ENCODE data around the gene POFUT1. TPM values are rescaled to one million over a fixed set of nuclear protein-coding genes. Genes with fewer than 3 reads are reported as not detected.

The POFUT1 gene
- total RNA-seq, 4 donors from 2014 or later = 15.7 to 29.6 (median 18.1) TPM

- TF ChIP-seq POLR2A (IDR thresholded peaks at IDR 0.05) = no peak
- TF ChIP-seq, protein P1, sequence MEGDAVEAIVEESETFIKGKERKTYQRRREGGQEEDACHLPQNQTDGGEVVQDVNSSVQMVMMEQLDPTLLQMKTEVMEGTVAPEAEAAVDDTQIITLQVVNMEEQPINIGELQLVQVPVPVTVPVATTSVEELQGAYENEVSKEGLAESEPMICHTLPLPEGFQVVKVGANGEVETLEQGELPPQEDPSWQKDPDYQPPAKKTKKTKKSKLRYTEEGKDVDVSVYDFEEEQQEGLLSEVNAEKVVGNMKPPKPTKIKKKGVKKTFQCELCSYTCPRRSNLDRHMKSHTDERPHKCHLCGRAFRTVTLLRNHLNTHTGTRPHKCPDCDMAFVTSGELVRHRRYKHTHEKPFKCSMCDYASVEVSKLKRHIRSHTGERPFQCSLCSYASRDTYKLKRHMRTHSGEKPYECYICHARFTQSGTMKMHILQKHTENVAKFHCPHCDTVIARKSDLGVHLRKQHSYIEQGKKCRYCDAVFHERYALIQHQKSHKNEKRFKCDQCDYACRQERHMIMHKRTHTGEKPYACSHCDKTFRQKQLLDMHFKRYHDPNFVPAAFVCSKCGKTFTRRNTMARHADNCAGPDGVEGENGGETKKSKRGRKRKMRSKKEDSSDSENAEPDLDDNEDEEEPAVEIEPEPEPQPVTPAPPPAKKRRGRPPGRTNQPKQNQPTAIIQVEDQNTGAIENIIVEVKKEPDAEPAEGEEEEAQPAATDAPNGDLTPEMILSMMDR (IDR thresholded peaks at IDR 0.05) = no peak
- Histone ChIP-seq H3K36me3 (peaks cover 12 to 88% (median 35%) of the 10 kb centered on the region in 3 donors), H3K9me3 (no peaks in the 10 kb centered on the region), H3K4me1 (peaks cover 0 to 17% (median 0%) of the 10 kb centered on the region in 3 donors), H3K4me3 (no peak overlapping the region), H3K27ac (no peak overlapping the region), H3K27me3 (no peaks in the 10 kb centered on the region)
- 78 to 82% methylated on average over 17 to 18 of the region's 22 CpGs for WGBS, 2 donors
- no peak for DNase-seq
- intact Hi-C loops (cut with DNase I) = no loop called here
Measured at GRCh38 chr20:32227744-32228688, 20.3 kb downstream of the POFUT1 start.

DNA sequence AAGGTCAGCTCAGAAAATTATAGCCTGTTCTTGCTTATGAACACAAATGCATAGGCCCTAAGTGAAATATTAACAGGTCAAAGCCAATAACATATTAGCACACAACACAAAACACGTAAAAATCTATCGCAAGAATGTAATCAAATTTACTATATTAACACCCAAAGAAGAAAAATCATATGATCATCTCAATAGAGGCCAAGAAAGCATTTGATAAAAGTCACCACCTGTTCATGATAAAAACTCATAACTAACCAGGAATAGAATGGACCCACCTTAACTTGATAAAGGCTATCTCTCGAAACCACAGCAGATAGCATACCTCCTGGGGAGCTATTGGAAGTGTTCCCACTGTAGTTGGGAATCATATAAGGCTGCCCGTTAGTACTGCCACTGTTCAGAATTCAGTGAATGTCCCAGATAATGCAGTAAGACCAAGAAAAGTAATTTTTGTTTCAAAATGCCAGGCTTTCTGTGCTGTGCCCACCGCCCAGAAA, 21.6 kb downstream of the POFUT1 start:
- TF ChIP-seq, protein P1 (IDR thresholded peaks at IDR 0.05) = no peak
- TF ChIP-seq POLR2A (IDR thresholded peaks at IDR 0.05) = no peak
- H3K9me3 ChIP-seq = no peaks in the 10 kb centered on the region
- DNase-seq = no peak
- intact Hi-C loops (cut with DNase I) = no loop called here
- H3K27me3 ChIP-seq = no peaks in the 10 kb centered on the region
- peaks cover 0 to 17% (median 0%) of the 10 kb centered on the region in 3 donors for H3K4me1 ChIP-seq
- no peak overlapping the region for H3K4me3 ChIP-seq
- no peak overlapping the region for H3K27ac ChIP-seq
- peaks cover 15 to 88% (median 36%) of the 10 kb centered on the region in 3 donors for H3K36me3 ChIP-seq
- 97% methylated on average over 5 of the region's 5 CpGs for WGBS, 2 donors

DNA sequence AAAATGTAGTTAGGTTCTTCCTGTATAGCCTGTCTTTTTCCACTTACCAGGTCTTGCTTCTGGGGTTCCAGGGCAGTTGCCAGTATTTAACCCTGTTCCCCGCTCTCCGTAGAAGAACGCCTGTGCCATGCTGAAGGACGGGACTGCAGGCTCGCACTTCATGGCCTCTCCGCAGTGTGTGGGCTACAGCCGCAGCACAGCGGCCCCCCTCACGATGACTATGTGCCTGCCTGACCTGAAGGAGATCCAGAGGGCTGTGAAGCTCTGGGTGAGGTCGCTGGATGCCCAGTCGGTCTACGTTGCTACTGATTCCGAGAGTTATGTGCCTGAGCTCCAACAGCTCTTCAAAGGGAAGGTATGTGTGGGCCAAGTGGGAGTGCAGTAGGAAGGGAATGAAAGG, 23.0 kb downstream of the POFUT1 start:
- no peaks in the 10 kb centered on the region for H3K9me3 ChIP-seq
- no peak overlapping the region for H3K4me3 ChIP-seq
- H3K27ac ChIP-seq = no peak overlapping the region
- WGBS, 2 donors = 92% methylated on average over 10 of the region's 13 CpGs; no CpG with 5 or more reads in 1 of the 2 donors
- peaks cover 4 to 23% (median 4%) of the 10 kb centered on the region in 3 donors for H3K4me1 ChIP-seq
- H3K27me3 ChIP-seq = no peaks in the 10 kb centered on the region
- TF ChIP-seq POLR2A (IDR thresholded peaks at IDR 0.05) = no peak
- TF ChIP-seq, protein P1 (IDR thresholded peaks at IDR 0.05) = no peak
- intact Hi-C loops (cut with DNase I) = no loop called here
- H3K36me3 ChIP-seq = peaks cover 15 to 93% (median 36%) of the 10 kb centered on the region in 3 donors
- DNase-seq = no peak

DNA sequence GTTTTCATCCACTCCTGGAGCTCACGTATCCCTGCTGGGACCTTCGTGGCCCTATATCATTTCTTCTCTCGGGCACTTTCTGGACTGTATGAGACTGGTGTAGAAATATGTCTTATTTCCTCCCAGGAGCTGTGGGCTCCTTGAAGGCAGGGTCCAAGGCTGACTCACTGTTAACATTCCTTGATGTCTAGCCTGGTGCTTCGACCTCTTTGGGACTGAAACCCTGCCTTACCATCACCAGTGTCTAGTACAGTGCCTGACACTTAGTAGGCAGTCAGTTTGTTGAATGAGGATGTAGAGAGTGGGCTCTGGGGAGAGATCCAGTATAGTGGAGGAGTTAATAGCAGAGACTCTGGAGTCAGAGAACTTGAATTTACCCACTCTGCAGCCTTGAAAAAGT, 23.6 kb downstream of the POFUT1 start:
- WGBS, 2 donors = 87 to 91% methylated on average over 4 of the region's 4 CpGs
- peaks cover 15 to 97% (median 36%) of the 10 kb centered on the region in 3 donors for H3K36me3 ChIP-seq
- TF ChIP-seq POLR2A (IDR thresholded peaks at IDR 0.05) = no peak
- H3K4me1 ChIP-seq = peaks cover 4 to 24% (median 5%) of the 10 kb centered on the region in 3 donors
- H3K27me3 ChIP-seq = no peaks in the 10 kb centered on the region
- H3K4me3 ChIP-seq = no peak overlapping the region
- no peaks in the 10 kb centered on the region for H3K9me3 ChIP-seq
- H3K27ac ChIP-seq = no peak overlapping the region
- intact Hi-C loops (cut with DNase I) = no loop called here
- DNase-seq = no peak

DNA sequence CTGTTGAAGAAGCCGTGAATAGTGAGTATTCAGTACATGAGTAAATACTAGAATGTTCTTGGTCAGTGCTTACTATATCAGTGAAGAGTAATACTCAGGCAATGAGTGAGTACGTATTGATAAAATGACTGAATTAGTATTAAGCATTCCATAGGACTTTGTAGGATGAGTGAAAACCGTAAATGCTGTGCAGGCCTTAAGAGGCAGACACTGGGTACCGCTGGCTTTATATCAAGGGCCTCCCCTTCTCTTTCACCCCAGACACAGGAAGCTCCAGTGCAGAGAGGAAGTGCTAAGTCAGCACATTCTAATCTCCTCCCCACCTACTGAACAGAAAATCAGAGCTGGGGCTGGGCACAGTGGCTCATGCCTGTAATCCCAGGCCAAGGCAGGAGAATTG, 24.2 kb downstream of the POFUT1 start:
- Histone ChIP-seq H3K27ac (no peak overlapping the region), H3K27me3 (no peaks in the 10 kb centered on the region), H3K4me1 (peaks cover 4 to 24% (median 5%) of the 10 kb centered on the region in 3 donors), H3K36me3 (peaks cover 15 to 96% (median 36%) of the 10 kb centered on the region in 3 donors), H3K4me3 (no peak overlapping the region), H3K9me3 (no peaks in the 10 kb centered on the region)
- no peak for TF ChIP-seq POLR2A (IDR thresholded peaks at IDR 0.05)
- TF ChIP-seq, protein P1 (IDR thresholded peaks at IDR 0.05) = no peak
- DNase-seq = no peak
- 60 to 81% methylated on average over 3 to 4 of the region's 4 CpGs for WGBS, 2 donors
- intact Hi-C loops (cut with DNase I) = no loop called here

Measured in esophagus squamous epithelium (tissue), 5 donors.